ENCODE data around the gene TMEM121. TPM values are rescaled to one million over a fixed set of nuclear protein-coding genes. Genes with fewer than 3 reads are reported as not detected.

Gene TMEM121
- total RNA-seq, 1 donor: 1.8 TPM

- Histone ChIP-seq H3K4me3 (ENCODE audit: insufficient read depth, low read length) (no peak overlapping the region), H3K79me2 (ENCODE audit: insufficient read depth, low read length) (no peaks in the 10 kb centered on the region), H3K27me3 (ENCODE audit: insufficient read depth, low read length) (peaks cover 22% of the 10 kb centered on the region), H3K9me3 (ENCODE audit: low read depth, low read length) (no peaks in the 10 kb centered on the region), H3K36me3 (ENCODE audit: insufficient read depth, low read length) (no peaks in the 10 kb centered on the region), H4K20me1 (ENCODE audit: insufficient read depth, low read length) (no peaks in the 10 kb centered on the region), H2AFZ (ENCODE audit: low read length) (no peak overlapping the region), H3K4me1 (ENCODE audit: insufficient read depth, low read length) (peaks cover 16% of the 10 kb centered on the region), H3K27ac (ENCODE audit: low read depth, low read length) (no peak overlapping the region), H3K4me2 (ENCODE audit: insufficient read depth, low read length) (no peak overlapping the region)
- TF ChIP-seq CTCF (IDR thresholded peaks at IDR 0.05; ENCODE audit: extremely low read depth, low read depth, low read length): no peak
- no peak for DNase-seq (ENCODE audit: insufficient read length, low spot score, missing footprints)
These were observed 42.9 kb upstream of the TMEM121 start for GRCh38 chr14:105483300-105484068.

- H3K36me3 ChIP-seq (ENCODE audit: insufficient read depth, low read length): no peaks in the 10 kb centered on the region
- no peak overlapping the region for H3K4me2 ChIP-seq (ENCODE audit: insufficient read depth, low read length)
- no peaks in the 10 kb centered on the region for H4K20me1 ChIP-seq (ENCODE audit: insufficient read depth, low read length)
- no peak overlapping the region for H3K4me3 ChIP-seq (ENCODE audit: insufficient read depth, low read length)
- H3K79me2 ChIP-seq (ENCODE audit: insufficient read depth, low read length): no peaks in the 10 kb centered on the region
- H3K27ac ChIP-seq (ENCODE audit: low read depth, low read length): no peak overlapping the region
- H2AFZ ChIP-seq (ENCODE audit: low read length): no peak overlapping the region
- TF ChIP-seq CTCF (IDR thresholded peaks at IDR 0.05; ENCODE audit: extremely low read depth, low read depth, low read length): no peak
- peaks cover 22% of the 10 kb centered on the region for H3K27me3 ChIP-seq (ENCODE audit: insufficient read depth, low read length)
- peaks cover 16% of the 10 kb centered on the region for H3K4me1 ChIP-seq (ENCODE audit: insufficient read depth, low read length)
- DNase-seq (ENCODE audit: insufficient read length, low spot score, missing footprints): no peak
- no peaks in the 10 kb centered on the region for H3K9me3 ChIP-seq (ENCODE audit: low read depth, low read length)
These were observed 42.0 kb upstream of the TMEM121 start for GRCh38 chr14:105484069-105484996.

GRCh38 chr14:105484997-105485393, 41.4 kb upstream of the TMEM121 start:
- peaks cover 16% of the 10 kb centered on the region for H3K4me1 ChIP-seq (ENCODE audit: insufficient read depth, low read length)
- H2AFZ ChIP-seq (ENCODE audit: low read length): no peak overlapping the region
- TF ChIP-seq CTCF (IDR thresholded peaks at IDR 0.05; ENCODE audit: extremely low read depth, low read depth, low read length): no peak
- H3K9me3 ChIP-seq (ENCODE audit: low read depth, low read length): no peaks in the 10 kb centered on the region
- no peak overlapping the region for H3K4me3 ChIP-seq (ENCODE audit: insufficient read depth, low read length)
- H4K20me1 ChIP-seq (ENCODE audit: insufficient read depth, low read length): no peaks in the 10 kb centered on the region
- DNase-seq (ENCODE audit: insufficient read length, low spot score, missing footprints): no peak
- H3K36me3 ChIP-seq (ENCODE audit: insufficient read depth, low read length): no peaks in the 10 kb centered on the region
- no peaks in the 10 kb centered on the region for H3K79me2 ChIP-seq (ENCODE audit: insufficient read depth, low read length)
- H3K27me3 ChIP-seq (ENCODE audit: insufficient read depth, low read length): peaks cover 22% of the 10 kb centered on the region
- H3K4me2 ChIP-seq (ENCODE audit: insufficient read depth, low read length): no peak overlapping the region
- no peak overlapping the region for H3K27ac ChIP-seq (ENCODE audit: low read depth, low read length)

GRCh38 chr14:105485739-105486162, 40.6 kb upstream of the TMEM121 start:
- H3K4me2 ChIP-seq (ENCODE audit: insufficient read depth, low read length): no peak overlapping the region
- no peak for DNase-seq (ENCODE audit: insufficient read length, low spot score, missing footprints)
- H2AFZ ChIP-seq (ENCODE audit: low read length): no peak overlapping the region
- H3K79me2 ChIP-seq (ENCODE audit: insufficient read depth, low read length): no peaks in the 10 kb centered on the region
- H3K36me3 ChIP-seq (ENCODE audit: insufficient read depth, low read length): no peaks in the 10 kb centered on the region
- peaks cover 22% of the 10 kb centered on the region for H3K27me3 ChIP-seq (ENCODE audit: insufficient read depth, low read length)
- no peak overlapping the region for H3K4me3 ChIP-seq (ENCODE audit: insufficient read depth, low read length)
- H3K27ac ChIP-seq (ENCODE audit: low read depth, low read length): no peak overlapping the region
- peaks cover 20% of the 10 kb centered on the region for H3K4me1 ChIP-seq (ENCODE audit: insufficient read depth, low read length)
- H4K20me1 ChIP-seq (ENCODE audit: insufficient read depth, low read length): no peaks in the 10 kb centered on the region
- H3K9me3 ChIP-seq (ENCODE audit: low read depth, low read length): no peaks in the 10 kb centered on the region
- no peak for TF ChIP-seq CTCF (IDR thresholded peaks at IDR 0.05; ENCODE audit: extremely low read depth, low read depth, low read length)
